ENCODE results near the gene SEMA7A.

DNA sequence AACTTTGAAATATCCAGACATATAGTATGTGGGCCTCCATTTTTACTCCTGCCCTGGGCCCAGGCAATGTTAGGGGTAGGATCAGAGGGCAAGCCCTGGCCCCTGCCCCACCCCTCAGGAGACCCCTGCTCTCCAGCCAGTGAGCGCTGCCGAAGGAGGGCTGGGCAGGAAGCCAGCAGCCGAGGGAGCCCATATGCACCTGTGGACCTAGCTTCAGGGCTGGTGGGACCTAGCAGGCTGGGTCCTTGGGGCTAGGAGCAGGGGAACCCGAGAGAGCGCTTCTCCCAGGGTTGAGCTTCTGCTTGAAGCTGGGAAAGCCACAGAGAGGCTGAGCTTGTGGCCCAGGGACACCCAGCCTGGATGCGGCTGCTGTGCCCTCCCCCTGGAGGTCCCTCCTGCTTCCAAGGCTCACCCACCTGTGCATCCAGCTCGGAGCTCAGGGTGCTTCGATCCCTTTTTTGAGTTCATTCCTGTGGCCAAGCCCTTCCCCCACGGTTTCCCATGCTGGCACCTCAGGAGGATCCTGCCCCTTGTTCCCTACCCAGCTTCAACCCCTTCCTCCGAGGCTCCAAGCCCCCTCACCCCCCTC is 45.3 kb downstream of the SEMA7A start:
- TF ChIP-seq, protein P1, sequence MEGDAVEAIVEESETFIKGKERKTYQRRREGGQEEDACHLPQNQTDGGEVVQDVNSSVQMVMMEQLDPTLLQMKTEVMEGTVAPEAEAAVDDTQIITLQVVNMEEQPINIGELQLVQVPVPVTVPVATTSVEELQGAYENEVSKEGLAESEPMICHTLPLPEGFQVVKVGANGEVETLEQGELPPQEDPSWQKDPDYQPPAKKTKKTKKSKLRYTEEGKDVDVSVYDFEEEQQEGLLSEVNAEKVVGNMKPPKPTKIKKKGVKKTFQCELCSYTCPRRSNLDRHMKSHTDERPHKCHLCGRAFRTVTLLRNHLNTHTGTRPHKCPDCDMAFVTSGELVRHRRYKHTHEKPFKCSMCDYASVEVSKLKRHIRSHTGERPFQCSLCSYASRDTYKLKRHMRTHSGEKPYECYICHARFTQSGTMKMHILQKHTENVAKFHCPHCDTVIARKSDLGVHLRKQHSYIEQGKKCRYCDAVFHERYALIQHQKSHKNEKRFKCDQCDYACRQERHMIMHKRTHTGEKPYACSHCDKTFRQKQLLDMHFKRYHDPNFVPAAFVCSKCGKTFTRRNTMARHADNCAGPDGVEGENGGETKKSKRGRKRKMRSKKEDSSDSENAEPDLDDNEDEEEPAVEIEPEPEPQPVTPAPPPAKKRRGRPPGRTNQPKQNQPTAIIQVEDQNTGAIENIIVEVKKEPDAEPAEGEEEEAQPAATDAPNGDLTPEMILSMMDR (IDR thresholded peaks at IDR 0.05; ENCODE audit: low read length), result no peak
- no peak for TF ChIP-seq EZH2phosphoT487 (IDR thresholded peaks at IDR 0.05; ENCODE audit: low read length)
